ENCODE data around the gene MOXD1.
"Not testable (repeated sequence)": the region's sequence is repeated elsewhere in the genome, so short reads cannot be mapped to it uniquely, and the experiment has no call there.

MOXD1 gene

DNA sequence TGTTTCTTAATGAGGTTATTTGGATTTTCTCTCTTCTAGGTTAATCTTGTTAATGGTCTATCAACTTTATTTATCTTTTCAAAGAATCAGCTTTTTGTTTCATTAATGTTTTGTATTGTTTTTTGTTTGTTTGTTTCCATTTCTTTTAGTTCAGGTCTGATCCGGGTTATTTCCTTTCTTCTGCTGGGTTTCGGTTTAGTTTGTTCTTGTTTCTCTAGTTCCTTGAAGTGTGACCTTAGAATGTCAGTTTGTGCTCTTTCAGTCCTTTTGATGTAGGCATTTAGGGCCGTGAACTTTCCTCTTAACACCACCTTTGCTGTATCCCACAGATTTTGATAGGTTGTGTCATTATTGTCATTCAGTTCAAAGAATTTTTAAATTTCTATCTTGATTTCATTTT, 49.3 kb downstream of the MOXD1 start:
- not testable (repeated sequence) for H3K36me3 ChIP-seq (ENCODE audit: insufficient read depth, low read length); H3K27ac ChIP-seq (ENCODE audit: low read depth, low read length); H3K9me3 ChIP-seq (ENCODE audit: insufficient read depth, low read depth, low read length); H3K9ac ChIP-seq (ENCODE audit: low read depth, low read length); H3K4me3 ChIP-seq (ENCODE audit: low read length); H3K27me3 ChIP-seq (ENCODE audit: insufficient read depth, low read length); H3K4me1 ChIP-seq (ENCODE audit: insufficient read depth, low read length)
- WGBS: 81% methylated on average over 2 of the region's 3 CpGs

- no peak overlapping the region for H3K9ac ChIP-seq (ENCODE audit: low read depth, low read length)
- H3K4me1 ChIP-seq (ENCODE audit: insufficient read depth, low read length): no peaks in the 10 kb centered on the region
- H3K4me3 ChIP-seq (ENCODE audit: low read length): no peak overlapping the region
- no peaks in the 10 kb centered on the region for H3K36me3 ChIP-seq (ENCODE audit: insufficient read depth, low read length)
- no peaks in the 10 kb centered on the region for H3K27me3 ChIP-seq (ENCODE audit: insufficient read depth, low read length)
- H3K27ac ChIP-seq (ENCODE audit: low read depth, low read length): no peak overlapping the region
- 89% methylated on average over 1 of the region's 1 CpG for WGBS
- H3K9me3 ChIP-seq (ENCODE audit: insufficient read depth, low read depth, low read length): peaks cover 16% of the 10 kb centered on the region
These were observed 53.0 kb downstream of the MOXD1 start for GRCh38 chr6:132348231-132348630.

DNA sequence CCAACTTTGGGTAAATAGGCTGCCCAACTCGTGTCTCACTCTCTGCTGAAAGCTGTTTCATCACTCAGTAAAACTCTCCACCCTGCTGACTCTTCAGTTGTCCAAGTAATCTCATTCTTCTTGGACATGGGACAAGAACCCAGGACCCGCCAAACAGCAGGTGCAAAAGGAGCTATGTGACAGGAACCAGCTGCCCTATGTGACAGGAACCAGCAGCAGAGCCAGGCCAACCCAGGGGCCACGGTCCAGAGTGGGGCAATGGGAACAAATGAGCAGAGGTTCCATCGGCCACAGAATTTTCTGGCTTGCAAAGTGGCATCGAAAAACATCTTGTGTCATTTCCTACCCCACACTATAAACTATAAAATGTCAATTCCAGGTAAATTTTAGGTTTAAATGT, 56.5 kb downstream of the MOXD1 start:
- no peak overlapping the region for H3K27ac ChIP-seq (ENCODE audit: low read depth, low read length)
- WGBS: 90% methylated on average over 5 of the region's 5 CpGs
- H3K9me3 ChIP-seq (ENCODE audit: insufficient read depth, low read depth, low read length): peaks cover 16% of the 10 kb centered on the region

DNA sequence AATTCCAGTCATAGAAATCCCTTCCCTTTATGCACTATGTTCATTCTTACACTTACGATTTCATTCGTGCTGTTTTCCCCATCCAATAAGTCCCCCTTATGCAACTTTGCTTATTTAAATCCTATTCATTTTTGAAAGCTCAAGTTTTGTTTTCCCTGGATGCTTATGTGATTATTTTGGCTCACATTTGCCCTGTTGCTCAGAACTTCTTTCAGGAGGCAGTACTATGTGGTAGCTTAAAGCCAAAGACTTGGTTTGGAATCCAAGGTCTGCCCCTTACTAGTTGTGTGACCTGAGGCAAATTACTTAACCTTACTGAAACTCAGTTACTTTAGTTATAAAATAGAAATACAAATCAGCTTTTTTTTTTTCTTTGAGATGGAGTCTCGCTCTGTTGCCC, 59.6 kb downstream of the MOXD1 start:
- 95% methylated on average over 3 of the region's 3 CpGs for WGBS
- H3K27ac ChIP-seq (ENCODE audit: low read depth, low read length): no peak overlapping the region
- no peak overlapping the region for H3K9ac ChIP-seq (ENCODE audit: low read depth, low read length)
- H3K36me3 ChIP-seq (ENCODE audit: insufficient read depth, low read length): no peaks in the 10 kb centered on the region
- H3K27me3 ChIP-seq (ENCODE audit: insufficient read depth, low read length): no peaks in the 10 kb centered on the region
- H3K4me3 ChIP-seq (ENCODE audit: low read length): no peak overlapping the region
- no peaks in the 10 kb centered on the region for H3K4me1 ChIP-seq (ENCODE audit: insufficient read depth, low read length)
- H3K9me3 ChIP-seq (ENCODE audit: insufficient read depth, low read depth, low read length): peaks cover 16% of the 10 kb centered on the region

More for the DNA sequence above, 56.5 kb downstream of the MOXD1 start:
- Histone ChIP-seq H3K4me3 (ENCODE audit: low read length) (no peak overlapping the region), H3K36me3 (ENCODE audit: insufficient read depth, low read length) (no peaks in the 10 kb centered on the region), H3K27me3 (ENCODE audit: insufficient read depth, low read length) (no peaks in the 10 kb centered on the region), H3K9ac (ENCODE audit: low read depth, low read length) (no peak overlapping the region), H3K4me1 (ENCODE audit: insufficient read depth, low read length) (no peaks in the 10 kb centered on the region)

DNA sequence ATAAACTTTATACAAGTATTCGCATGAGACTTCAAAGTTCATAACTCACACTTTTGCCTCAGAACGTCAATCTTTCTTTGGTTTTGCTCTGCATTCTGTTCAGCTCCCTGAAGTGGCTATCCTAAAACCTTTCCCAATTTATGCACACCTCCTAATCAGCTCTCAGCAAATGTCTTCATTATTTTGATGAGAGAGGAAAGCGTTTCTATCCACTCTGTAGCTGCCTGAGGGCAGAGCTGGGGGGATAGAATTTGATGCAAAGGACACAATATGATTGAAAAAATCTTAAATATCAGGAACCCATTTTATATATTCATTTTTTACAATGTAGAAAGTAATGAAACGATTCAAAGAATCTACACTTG, 66.8 kb downstream of the MOXD1 start:
- H3K36me3 ChIP-seq (ENCODE audit: insufficient read depth, low read length): no peaks in the 10 kb centered on the region
- no peak overlapping the region for H3K4me3 ChIP-seq (ENCODE audit: low read length)
- 40% methylated on average over 2 of the region's 4 CpGs for WGBS
- no peak overlapping the region for H3K27ac ChIP-seq (ENCODE audit: low read depth, low read length)
- no peaks in the 10 kb centered on the region for H3K4me1 ChIP-seq (ENCODE audit: insufficient read depth, low read length)
- no peak overlapping the region for H3K9ac ChIP-seq (ENCODE audit: low read depth, low read length)
- H3K27me3 ChIP-seq (ENCODE audit: insufficient read depth, low read length): no peaks in the 10 kb centered on the region
- no peaks in the 10 kb centered on the region for H3K9me3 ChIP-seq (ENCODE audit: insufficient read depth, low read depth, low read length)

- H3K9me3 ChIP-seq (ENCODE audit: insufficient read depth, low read depth, low read length): no peaks in the 10 kb centered on the region
- no peak overlapping the region for H3K27ac ChIP-seq (ENCODE audit: low read depth, low read length)
- no peaks in the 10 kb centered on the region for H3K27me3 ChIP-seq (ENCODE audit: insufficient read depth, low read length)
- no peak overlapping the region for H3K9ac ChIP-seq (ENCODE audit: low read depth, low read length)
- H3K4me3 ChIP-seq (ENCODE audit: low read length): no peak overlapping the region
- H3K36me3 ChIP-seq (ENCODE audit: insufficient read depth, low read length): no peaks in the 10 kb centered on the region
- no peaks in the 10 kb centered on the region for H3K4me1 ChIP-seq (ENCODE audit: insufficient read depth, low read length)
- 81% methylated on average over 6 of the region's 6 CpGs for WGBS
These were observed 67.4 kb downstream of the MOXD1 start for GRCh38 chr6:132333639-132334520.

GRCh38 chr6:132330759-132331158, 70.5 kb downstream of the MOXD1 start:
- Histone ChIP-seq H3K27ac (ENCODE audit: low read depth, low read length) (no peak overlapping the region), H3K9me3 (ENCODE audit: insufficient read depth, low read depth, low read length) (no peaks in the 10 kb centered on the region), H3K4me1 (ENCODE audit: insufficient read depth, low read length) (no peaks in the 10 kb centered on the region), H3K36me3 (ENCODE audit: insufficient read depth, low read length) (no peaks in the 10 kb centered on the region), H3K4me3 (ENCODE audit: low read length) (no peak overlapping the region), H3K27me3 (ENCODE audit: insufficient read depth, low read length) (no peaks in the 10 kb centered on the region), H3K9ac (ENCODE audit: low read depth, low read length) (no peak overlapping the region)
- 87% methylated on average over 5 of the region's 5 CpGs for WGBS

DNA sequence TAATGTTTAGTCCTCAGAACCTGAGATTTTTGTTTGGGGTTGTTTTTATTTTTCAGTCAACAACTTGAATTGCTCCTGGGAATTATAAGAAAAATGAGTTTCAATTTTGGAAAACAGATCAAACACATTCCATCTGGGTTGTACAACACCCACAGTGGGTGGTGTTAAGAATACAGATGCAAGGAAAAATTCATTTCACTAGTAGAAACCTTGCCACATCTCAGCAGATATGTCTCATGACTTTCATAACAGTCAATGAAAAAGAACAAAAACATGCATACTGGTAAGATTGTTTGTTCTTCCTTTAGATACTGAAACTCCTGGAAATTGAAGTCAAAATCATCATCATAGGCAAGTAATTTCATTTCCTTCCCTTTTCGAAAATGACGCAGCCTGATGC, 78.9 kb downstream of the MOXD1 start:
- no peaks in the 10 kb centered on the region for H3K9me3 ChIP-seq (ENCODE audit: insufficient read depth, low read depth, low read length)
- no peaks in the 10 kb centered on the region for H3K36me3 ChIP-seq (ENCODE audit: insufficient read depth, low read length)
- H3K27me3 ChIP-seq (ENCODE audit: insufficient read depth, low read length): no peaks in the 10 kb centered on the region
- WGBS: 94% methylated on average over 2 of the region's 2 CpGs
- H3K27ac ChIP-seq (ENCODE audit: low read depth, low read length): no peak overlapping the region
- H3K9ac ChIP-seq (ENCODE audit: low read depth, low read length): no peak overlapping the region
- no peak overlapping the region for H3K4me3 ChIP-seq (ENCODE audit: low read length)
- no peaks in the 10 kb centered on the region for H3K4me1 ChIP-seq (ENCODE audit: insufficient read depth, low read length)

DNA sequence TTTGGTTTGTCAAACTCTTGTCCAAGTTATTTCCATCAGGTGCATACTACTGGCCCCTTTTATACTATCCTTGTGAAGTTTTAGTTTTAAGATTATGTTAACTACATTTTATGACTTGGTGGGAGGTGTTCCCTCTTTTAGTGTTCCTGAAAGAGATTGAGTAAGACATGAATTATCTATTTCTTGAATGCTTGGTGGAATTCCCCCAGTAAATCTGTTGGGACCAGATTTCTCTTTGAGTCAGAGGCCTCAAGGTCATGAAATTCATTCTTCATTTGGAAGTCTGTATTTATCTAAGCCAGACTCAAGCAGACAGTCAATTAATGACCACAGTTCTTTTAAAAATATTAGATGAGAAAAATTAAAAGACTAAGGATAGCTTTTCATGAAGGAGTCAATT, 81.3 kb downstream of the MOXD1 start:
- no peak overlapping the region for H3K9ac ChIP-seq (ENCODE audit: low read depth, low read length)
- no peak overlapping the region for H3K4me3 ChIP-seq (ENCODE audit: low read length)
- H3K36me3 ChIP-seq (ENCODE audit: insufficient read depth, low read length): no peaks in the 10 kb centered on the region
- H3K4me1 ChIP-seq (ENCODE audit: insufficient read depth, low read length): no peaks in the 10 kb centered on the region
- no peaks in the 10 kb centered on the region for H3K27me3 ChIP-seq (ENCODE audit: insufficient read depth, low read length)
- H3K27ac ChIP-seq (ENCODE audit: low read depth, low read length): no peak overlapping the region
- H3K9me3 ChIP-seq (ENCODE audit: insufficient read depth, low read depth, low read length): peaks cover 6% of the 10 kb centered on the region; the same call in 1 of the 2 replicates

DNA sequence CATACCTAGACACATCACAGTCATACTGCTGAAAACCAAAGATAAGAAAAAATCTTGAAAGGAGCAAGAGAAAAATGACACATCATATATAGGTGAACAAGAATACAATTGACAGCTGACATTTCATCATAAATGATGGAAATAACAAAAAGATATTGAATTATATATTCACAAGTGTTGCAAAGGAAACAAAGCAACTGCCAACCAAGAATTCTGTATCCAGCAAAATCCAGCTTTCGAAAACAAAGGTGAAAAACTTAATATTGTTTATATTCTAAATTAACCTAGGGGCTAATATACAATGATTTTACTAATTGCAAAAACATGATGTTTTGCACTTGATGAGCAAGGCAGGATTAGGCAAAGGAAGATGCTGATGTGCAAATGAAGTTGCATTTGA, 84.3 kb downstream of the MOXD1 start:
- Histone ChIP-seq H3K4me3 (ENCODE audit: low read length) (no peak overlapping the region), H3K4me1 (ENCODE audit: insufficient read depth, low read length) (no peaks in the 10 kb centered on the region), H3K27ac (ENCODE audit: low read depth, low read length) (no peak overlapping the region), H3K9ac (ENCODE audit: low read depth, low read length) (no peak overlapping the region), H3K9me3 (ENCODE audit: insufficient read depth, low read depth, low read length) (peaks cover 6% of the 10 kb centered on the region; the same call in 1 of the 2 replicates), H3K27me3 (ENCODE audit: insufficient read depth, low read length) (no peaks in the 10 kb centered on the region), H3K36me3 (ENCODE audit: insufficient read depth, low read length) (no peaks in the 10 kb centered on the region)
- WGBS: no CpG with 5 or more reads among the region's 1 CpG

- 82% methylated on average over 3 of the region's 3 CpGs for WGBS
- Histone ChIP-seq H3K9ac (ENCODE audit: low read depth, low read length) (no peak overlapping the region), H3K27me3 (ENCODE audit: insufficient read depth, low read length) (no peaks in the 10 kb centered on the region), H3K4me1 (ENCODE audit: insufficient read depth, low read length) (no peaks in the 10 kb centered on the region), H3K9me3 (ENCODE audit: insufficient read depth, low read depth, low read length) (peaks cover 6% of the 10 kb centered on the region; the same call in 1 of the 2 replicates), H3K4me3 (ENCODE audit: low read length) (no peak overlapping the region), H3K27ac (ENCODE audit: low read depth, low read length) (no peak overlapping the region), H3K36me3 (ENCODE audit: insufficient read depth, low read length) (no peaks in the 10 kb centered on the region)
These were observed 86.8 kb downstream of the MOXD1 start for GRCh38 chr6:132314432-132314831.

DNA sequence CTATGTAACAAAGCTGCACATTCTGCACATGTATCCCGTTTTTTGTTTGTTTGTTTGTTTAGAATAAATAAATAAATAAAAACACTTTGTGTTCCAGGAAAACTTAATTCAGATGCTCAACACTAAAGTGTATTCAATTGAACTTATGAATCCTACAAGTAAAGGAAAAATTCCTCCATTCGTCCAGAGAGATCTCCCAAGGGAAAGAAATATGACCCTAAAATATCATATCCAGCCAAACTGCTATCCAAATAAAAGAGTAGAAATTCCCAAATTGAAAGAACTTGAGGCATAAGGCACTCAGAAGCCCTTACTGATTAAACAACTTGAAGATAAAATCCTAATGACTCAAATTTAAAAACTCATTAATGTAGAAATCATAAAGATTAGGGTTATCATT, 90.4 kb downstream of the MOXD1 start:
- H3K9me3 ChIP-seq (ENCODE audit: insufficient read depth, low read depth, low read length): no peaks in the 10 kb centered on the region; the same call in 1 of the 2 replicates
- no peaks in the 10 kb centered on the region for H3K4me1 ChIP-seq (ENCODE audit: insufficient read depth, low read length)
- H3K4me3 ChIP-seq (ENCODE audit: low read length): no peak overlapping the region
- no peak overlapping the region for H3K27ac ChIP-seq (ENCODE audit: low read depth, low read length)
- WGBS: 92% methylated on average over 1 of the region's 2 CpGs
- H3K9ac ChIP-seq (ENCODE audit: low read depth, low read length): no peak overlapping the region
- H3K36me3 ChIP-seq (ENCODE audit: insufficient read depth, low read length): no peaks in the 10 kb centered on the region
- no peaks in the 10 kb centered on the region for H3K27me3 ChIP-seq (ENCODE audit: insufficient read depth, low read length)
